ENCODE results near the gene MCOLN1. TPM values are rescaled to one million over a fixed set of nuclear protein-coding genes. Genes with fewer than 3 reads are reported as not detected.

Gene MCOLN1
- total RNA-seq, 6 experiments from 2014 or later: 9.8 to 25.2 (median 17.7) TPM

GRCh38 chr19:7519361-7520130 lies 2.9 kb upstream of the MCOLN1 start:
- Histone ChIP-seq H3K9me3 (no peaks in the 10 kb centered on the region), H3K27me3 (no peaks in the 10 kb centered on the region), H3K4me1 (peaks cover 0 to 43% (median 11%) of the 10 kb centered on the region in 4 donors), H3K36me3 (peaks cover 0 to 1% (median 0%) of the 10 kb centered on the region in 4 donors), H3K27ac (no peak overlapping the region), H3K4me3 (no peak overlapping the region)
- ATAC-seq: no peak
- TF ChIP-seq CTCF (IDR thresholded peaks at IDR 0.05) (no peak), POLR2A (IDR thresholded peaks at IDR 0.05) (no peak)
- 92% methylated on average over 17 of the region's 74 CpGs for WGBS (ENCODE audit: insufficient coverage, low coverage, low lambda C conversion rate, missing lambda C conversion rate)
- intact Hi-C loops (cut with DNase I): no loop called here
- no peak for DNase-seq

- peaks cover 0 to 40% (median 11%) of the 10 kb centered on the region in 4 donors for H3K4me1 ChIP-seq
- ATAC-seq (peak; percentile 66 to 84 (median 76)), DNase-seq (peak; percentile 76 to 94 (median 92))
- peak overlapping the region in 2 of 3 donors; percentile 40 to 75 for H3K27ac ChIP-seq
- intact Hi-C loops (cut with DNase I): no loop called here
- no peak for TF ChIP-seq POLR2A (IDR thresholded peaks at IDR 0.05)
- no peak for TF ChIP-seq CTCF (IDR thresholded peaks at IDR 0.05)
- WGBS (ENCODE audit: insufficient coverage, low coverage, low lambda C conversion rate, missing lambda C conversion rate): 40% methylated on average over 13 of the region's 51 CpGs
- no peaks in the 10 kb centered on the region for H3K27me3 ChIP-seq
- H3K36me3 ChIP-seq: peaks cover 0 to 7% (median 0%) of the 10 kb centered on the region in 4 donors
- H3K4me3 ChIP-seq: no peak overlapping the region
- H3K9me3 ChIP-seq: no peaks in the 10 kb centered on the region
Observed at GRCh38 chr19:7520131-7521051, 2.0 kb upstream of the MCOLN1 start.

- Histone ChIP-seq H3K9me3 (no peaks in the 10 kb centered on the region), H3K4me1 (peaks cover 0 to 36% (median 11%) of the 10 kb centered on the region in 4 donors), H3K4me3 (peak overlapping the region in 2 of 3 donors; percentile 15 to 77), H3K36me3 (peaks cover 0 to 7% (median 0%) of the 10 kb centered on the region in 4 donors), H3K27ac (peak overlapping the region in 2 of 3 donors; percentile 8 to 64), H3K27me3 (no peaks in the 10 kb centered on the region)
- DNase-seq (no peak), ATAC-seq (no peak)
- TF ChIP-seq CTCF (IDR thresholded peaks at IDR 0.05) (no peak), POLR2A (IDR thresholded peaks at IDR 0.05) (no peak)
- intact Hi-C loops (cut with DNase I): no loop called here
- WGBS (ENCODE audit: insufficient coverage, low coverage, low lambda C conversion rate, missing lambda C conversion rate): 69% methylated on average over 10 of the region's 10 CpGs
Observed at GRCh38 chr19:7521551-7522071, 813 bp upstream of the MCOLN1 start.

DNA sequence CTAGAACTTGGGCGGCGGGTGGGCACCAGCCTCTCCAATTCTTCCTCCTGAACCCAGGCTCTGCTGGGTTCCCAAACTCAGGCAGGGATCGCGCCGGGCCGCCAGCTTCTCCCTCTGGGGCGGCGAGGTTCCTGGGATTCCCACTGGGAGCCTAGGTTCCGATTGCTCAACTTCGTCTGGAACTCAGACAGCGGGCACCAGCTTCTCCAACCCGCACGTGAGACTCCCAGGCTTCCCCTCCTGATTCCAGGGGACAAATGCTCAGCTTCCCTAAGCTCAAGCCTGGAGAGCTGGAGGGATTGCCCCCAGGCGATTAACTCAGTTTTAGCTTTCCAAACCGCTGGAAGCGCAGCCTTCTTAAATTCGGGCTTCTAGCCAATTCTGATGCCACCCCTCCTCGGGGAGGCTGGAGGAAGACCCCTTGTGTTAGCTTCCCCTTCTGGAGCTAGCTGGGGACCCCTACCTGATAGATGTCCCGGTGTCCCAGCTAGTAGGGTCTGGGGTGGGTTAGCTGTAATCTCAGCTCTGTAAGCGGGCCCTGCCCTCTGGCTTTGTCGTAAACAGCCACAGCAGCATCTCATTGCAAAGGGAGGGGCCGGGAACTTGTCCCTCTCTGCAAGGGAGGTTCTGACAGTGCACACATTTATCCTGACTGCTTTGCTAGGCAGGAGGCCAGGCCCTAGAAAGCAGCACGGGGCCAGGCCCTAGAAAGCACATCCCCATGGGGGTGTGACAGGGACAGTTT lies 671 bp downstream of the MCOLN1 start:
- ATAC-seq: peak in 3 of 4 donors; percentile 4 to 15 (median 6)
- TF ChIP-seq POLR2A (IDR thresholded peaks at IDR 0.05): no peak
- no peak for TF ChIP-seq CTCF (IDR thresholded peaks at IDR 0.05)
- peaks cover 0 to 32% (median 11%) of the 10 kb centered on the region in 4 donors for H3K4me1 ChIP-seq
- H3K36me3 ChIP-seq: peaks cover 0 to 7% (median 0%) of the 10 kb centered on the region in 4 donors
- H3K9me3 ChIP-seq: no peaks in the 10 kb centered on the region
- intact Hi-C loops (cut with DNase I): no loop called here
- WGBS (ENCODE audit: insufficient coverage, low coverage, low lambda C conversion rate, missing lambda C conversion rate): 14% methylated on average over 10 of the region's 23 CpGs
- H3K27ac ChIP-seq: peak overlapping the region; percentile 7 to 64 (median 63)
- peak overlapping the region; percentile 56 to 77 (median 77) for H3K4me3 ChIP-seq
- DNase-seq: peak in 1 of 3 donors; percentile 42
- no peaks in the 10 kb centered on the region for H3K27me3 ChIP-seq

Data from right lobe of liver (tissue), 6 donors.